Measurements from ENCODE around the gene LPIN1.

GRCh38 chr2:11837875-11838734 lies 91.7 kb downstream of the LPIN1 start:
- TF ChIP-seq CTCF (conservative IDR thresholded peaks at IDR 0.05; ENCODE audit: low read depth, low read length) (no peak), EZH2 (IDR thresholded peaks at IDR 0.05; ENCODE audit: borderline replicate concordance, low read depth, low read length, poor library complexity, severe bottlenecking) (no peak)
